GM19043 (cell line): Measurements from ENCODE around the gene NELFB.

ENCODE experiments used
- ATAC-seq: cut with Tn5 transposase; IDR thresholded peaks from one replicate; pipeline ENCODE4 v1.9.1; 2021; ENCODE audit warnings: low read depth; ENCODE audit not compliant: unreplicated experiment

NELFB gene

DNA sequence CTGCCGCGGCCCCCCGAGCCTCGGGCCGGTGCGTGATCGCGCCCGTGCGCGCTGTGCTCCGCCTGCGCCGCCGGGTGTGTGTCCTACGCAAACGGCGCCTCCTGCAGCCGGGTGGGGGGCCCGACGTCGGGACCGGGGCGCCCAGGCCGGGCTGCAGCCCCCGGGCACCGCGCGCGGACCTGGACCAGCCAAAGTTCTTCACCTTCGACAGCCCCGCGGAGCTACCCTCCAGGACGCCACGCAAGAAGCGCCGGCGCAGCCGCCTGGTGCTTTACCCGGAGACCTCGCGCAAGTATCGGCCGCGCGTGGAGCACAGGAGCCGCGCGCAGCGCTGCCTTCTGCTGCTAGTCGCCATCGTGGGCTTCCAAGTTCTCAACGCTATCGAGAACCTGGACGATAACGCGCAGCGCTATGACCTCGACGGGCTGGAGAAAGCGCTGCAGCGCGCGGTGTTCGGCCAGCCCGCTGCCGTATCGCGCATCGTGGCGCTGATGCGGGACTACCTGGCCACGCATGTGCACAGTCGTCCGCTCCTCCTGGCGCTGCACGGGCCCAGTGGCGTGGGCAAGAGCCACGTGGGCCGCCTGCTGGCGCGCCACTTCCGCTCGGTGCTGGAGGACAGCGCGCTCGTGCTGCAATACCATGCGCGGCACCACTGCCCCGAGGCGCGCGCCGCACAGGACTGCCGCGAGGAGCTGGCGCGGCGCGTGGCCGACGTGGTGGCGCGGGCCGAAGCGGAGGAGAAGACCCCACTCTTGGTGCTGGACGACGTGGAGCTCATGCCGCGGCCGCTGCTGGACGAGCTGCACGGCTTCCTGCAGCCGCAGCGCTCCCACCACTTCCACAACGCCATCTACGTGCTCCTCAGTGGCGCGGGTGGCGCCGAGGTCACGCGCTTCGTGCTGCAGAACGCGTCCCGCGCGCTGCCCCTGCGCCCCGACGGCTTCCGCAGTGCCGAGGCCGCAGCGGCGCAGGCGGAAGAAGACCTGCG, 23.9 kb downstream of the NELFB start:
- no peak for ATAC-seq

DNA sequence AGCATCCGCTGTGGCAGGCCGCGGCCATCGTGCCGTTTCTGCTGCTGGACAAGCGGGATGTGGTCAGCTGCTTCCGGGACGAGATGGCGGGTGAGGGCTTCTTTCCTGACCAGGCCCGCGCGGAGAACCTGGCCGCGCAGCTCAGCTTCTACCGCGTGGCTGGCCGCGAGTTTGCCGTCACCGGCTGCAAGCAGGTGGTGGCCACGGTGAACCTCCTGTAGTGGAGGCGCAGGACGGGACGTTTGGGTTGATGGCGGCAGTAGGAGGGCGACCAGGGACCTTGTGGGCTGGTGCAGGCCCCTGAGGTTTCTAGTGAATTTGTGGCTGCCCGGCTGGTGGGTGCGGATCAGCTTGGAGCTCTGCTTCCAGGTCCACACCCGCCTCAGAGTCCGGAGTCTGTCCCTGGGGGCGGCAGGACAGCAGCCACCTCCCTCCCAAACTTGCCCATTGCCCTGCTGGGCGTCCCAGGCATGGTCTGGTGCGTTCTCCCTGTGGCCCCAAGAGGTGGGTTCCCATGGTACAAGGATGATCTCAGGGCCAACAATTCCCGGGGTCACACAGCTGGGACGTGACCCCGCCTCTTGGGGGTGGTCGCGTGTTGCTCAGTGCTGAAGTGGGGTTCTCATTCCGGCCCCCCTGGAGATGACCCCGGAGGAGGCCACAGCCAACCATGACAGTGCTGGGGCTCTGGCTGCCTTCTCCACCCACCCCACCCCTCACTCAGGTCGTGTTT, 24.8 kb downstream of the NELFB start:
- ATAC-seq = no peak

DNA sequence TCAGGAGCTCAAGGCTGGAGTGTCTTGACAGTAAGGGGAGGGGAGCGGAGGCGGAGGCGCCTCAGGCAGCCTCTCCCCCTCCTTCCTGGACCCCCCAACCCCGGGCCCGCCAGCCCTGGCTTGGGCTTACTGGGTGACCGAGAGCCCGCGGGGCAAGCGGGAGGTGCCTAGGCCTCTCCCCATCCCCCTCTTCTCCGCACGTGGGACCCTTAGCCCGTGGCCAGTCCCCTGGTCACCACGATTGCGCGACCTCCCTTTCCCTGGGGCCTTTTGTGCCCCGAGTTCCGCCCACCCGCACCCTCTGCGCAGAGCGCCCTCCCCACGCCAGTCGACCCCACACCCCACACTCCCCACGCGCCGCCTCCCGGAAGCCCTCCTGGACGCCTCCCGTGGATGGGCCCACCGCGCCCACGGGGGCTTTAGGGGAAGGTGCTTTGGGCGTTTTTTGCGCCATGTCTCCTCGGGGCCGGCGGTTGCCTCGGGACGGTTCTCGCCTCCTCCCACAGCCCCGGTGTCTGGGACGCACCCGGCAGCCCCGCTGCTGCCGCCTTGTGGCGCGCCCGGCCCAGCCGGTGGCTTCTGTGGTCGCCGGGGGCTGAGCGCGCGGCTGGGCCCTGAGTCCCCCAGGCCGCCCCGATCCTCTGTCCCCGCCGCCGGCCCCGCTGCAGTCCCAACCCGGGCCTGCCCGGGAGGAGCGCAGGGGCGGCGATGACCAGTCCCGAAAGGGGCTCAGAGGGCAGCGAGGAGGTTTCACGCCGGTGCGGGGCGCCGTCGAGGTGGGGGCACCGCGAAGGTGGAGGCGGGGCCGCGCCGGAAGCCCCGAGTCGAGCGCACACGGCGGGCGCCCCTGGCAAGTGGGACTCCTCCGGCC, 25.6 kb downstream of the NELFB start:
- no peak for ATAC-seq

DNA sequence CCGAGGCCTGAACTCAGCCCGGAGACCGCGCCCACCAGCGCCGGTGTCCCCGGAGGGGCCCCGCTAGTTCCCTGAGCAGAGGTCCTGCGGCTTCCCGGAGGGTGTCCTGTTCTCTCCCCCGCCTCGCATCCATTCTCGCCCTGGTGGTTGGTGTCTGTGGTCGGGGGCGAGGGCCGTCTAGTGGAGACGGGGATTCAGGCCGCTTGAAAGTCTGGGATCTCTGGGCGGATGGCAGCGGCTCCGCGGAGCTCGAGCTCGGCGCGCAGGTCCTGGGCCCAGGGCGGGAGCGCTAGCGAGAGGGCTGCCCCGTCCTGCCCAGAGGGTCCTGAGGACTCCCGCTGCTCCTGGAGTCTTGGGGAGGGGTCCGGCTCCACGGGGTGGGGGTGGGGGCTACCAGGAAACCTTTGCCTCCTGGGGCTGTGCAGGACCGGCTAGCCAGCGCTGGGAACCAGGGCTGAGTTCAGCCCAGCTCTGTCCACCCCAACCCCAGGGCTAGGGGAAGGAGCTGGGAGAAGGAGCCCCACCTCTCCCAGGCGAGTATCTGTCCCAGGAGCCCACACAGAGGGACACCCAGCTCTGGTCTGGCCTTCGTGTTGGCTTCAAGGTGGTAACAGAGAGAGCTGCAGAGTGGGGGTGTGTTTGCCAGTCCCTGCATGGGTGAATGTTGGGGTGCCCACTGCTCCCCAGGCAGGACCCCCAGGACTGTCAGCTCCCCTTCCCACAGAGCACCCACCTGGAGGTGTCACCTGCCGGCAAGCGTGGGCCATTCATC, 26.4 kb downstream of the NELFB start:
- no peak for ATAC-seq

DNA sequence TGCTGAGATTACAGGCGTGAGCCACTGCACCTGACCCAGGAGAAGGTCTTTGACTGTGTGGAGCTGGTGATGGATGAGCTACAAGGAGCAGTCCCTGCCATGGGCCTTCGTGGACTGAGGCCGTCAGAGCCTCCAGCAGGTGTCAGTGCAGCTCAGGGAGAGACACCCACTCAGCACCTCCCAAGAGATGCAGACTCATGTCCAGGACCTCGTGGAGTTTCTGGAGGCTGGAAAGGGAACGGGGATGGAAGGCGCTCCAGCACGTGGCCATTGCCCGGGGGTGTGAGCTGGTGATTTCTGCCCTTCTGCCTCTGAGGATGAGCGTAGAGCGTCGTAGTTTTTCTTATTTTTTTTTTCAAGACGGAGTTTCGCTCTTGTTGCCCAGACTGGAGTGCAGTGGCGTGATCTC, 31.9 kb downstream of the NELFB start:
- ATAC-seq = no peak

DNA sequence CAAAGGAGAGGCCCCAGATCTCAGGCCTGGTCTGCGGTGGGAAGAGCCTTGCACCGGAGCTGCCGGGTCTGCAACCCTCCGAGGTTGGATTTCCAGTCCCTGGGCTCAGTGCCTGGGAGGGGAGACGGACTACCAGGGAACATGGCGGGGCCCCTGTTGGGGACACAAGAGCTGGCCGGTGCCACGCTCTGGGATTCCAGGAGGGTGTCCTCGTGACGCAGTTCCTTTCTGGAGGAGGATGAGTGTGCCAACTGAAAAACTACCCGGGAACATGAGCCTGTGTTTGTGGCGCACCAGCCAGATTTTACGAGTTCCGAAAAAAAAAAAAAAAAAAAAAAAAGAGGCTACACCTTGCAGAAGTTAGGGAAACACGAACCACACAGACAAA, 38.0 kb downstream of the NELFB start:
- no peak for ATAC-seq

DNA sequence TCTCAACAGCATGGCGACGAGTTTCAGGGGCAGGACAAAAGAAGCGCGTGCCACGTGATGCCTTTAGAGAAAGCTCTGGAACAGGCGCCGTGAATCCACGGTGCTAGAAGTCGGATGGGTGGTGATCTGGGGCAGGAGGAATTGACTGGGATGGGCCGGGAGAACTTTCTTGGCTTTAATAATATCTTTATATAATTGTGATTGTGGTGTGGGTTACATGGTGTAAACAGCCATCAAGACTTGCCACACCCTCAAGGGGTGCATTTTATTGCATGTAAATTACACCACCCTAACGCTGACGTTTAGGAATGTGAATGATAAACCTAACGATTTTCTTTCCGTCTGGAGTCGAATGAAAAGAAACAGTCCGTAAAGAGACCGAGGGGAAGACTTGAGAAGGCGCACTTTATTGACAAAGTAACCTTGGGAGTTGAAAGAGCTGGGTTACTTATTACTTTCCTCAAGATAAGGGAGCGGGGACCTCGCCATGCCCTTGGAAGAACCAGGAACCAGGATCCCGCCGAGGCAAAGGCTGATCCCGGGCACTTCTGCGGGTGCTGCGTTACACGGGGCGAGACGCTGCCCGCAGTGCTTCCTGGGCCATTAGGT, 38.5 kb downstream of the NELFB start:
- ATAC-seq = no peak

DNA sequence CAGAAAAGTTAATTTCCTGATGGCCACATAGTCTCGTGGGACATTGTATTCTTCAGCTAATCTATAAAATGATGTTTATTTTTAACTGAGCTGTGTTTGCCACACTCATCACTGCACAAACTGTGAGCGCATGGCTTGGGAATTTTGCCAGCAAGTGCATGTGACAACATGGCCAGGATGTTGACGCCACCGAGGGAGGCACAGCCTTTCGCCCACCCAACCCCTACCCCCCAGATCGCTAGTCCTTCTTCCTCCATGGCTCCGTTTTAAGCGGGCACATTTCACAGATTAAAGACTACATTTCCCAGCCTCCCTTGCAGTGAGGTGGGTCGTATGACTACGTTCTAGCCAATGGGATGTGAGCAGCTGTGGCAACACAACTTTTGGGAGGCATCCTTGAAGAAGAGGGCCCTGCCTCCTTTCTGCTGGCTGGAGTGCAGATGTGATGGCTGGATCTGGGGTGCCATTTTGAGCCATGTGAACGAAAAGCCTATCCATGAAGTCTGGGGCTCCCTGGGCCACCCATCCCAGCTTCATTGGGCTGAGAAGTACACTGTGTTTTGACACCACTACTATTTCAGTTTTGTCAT, 39.1 kb downstream of the NELFB start:
- ATAC-seq = no peak

DNA sequence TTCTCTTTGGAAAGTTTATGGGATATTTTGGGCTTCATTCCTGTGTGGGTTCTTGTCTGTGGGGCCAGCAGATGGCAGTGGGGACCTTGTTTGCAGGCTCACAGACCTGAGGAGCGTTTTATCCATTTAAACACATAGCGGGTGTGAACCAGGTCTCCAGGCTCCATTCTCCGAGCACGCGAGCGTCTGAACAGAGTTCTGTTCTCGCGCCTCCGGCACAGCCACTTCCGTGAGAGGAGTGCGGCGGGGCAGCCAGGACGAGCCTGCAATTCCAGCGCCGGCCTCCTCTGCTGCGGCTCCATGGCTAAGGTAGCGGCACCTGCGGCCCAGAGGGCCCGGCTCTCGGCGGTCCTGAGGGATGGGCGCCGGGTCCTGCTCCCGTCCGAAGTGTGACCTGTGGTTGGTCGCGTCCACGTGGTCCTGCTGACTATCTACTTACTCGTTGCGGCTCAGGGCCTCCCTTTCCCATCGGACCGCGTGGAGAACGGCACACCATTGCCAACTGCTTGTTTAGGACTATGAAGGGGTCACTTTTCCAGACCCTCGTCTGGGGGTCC, 39.6 kb downstream of the NELFB start:
- ATAC-seq = no peak

DNA sequence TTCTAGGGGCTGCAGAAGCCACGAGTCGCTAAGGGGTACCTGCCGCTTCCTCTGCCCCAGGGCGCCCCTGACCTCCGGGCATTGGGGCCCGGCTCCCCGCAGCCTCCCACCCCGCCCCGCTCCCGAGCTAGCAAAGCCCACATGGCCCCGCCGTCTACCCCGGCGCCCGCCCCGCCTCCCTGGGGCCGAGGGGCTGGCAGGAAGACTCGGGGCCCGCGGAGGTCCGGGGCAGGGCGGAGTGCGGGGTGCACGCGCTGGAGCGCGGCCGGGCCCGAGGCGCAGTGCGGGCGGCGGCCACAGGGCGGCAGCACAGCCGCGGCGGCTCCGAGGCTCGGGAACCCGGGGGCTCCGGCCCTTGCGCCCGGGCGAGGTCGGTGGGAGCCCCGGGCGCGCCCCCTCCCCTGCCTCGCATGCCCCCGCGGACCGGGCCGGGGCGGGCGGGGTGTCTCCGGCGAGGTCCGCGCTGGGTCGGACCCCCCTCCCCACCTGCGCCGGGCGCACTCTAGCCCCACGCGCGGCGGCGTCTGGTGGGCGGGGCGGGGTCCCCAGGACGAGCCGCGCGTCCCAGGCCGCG, 40.2 kb downstream of the NELFB start:
- no peak for ATAC-seq

DNA sequence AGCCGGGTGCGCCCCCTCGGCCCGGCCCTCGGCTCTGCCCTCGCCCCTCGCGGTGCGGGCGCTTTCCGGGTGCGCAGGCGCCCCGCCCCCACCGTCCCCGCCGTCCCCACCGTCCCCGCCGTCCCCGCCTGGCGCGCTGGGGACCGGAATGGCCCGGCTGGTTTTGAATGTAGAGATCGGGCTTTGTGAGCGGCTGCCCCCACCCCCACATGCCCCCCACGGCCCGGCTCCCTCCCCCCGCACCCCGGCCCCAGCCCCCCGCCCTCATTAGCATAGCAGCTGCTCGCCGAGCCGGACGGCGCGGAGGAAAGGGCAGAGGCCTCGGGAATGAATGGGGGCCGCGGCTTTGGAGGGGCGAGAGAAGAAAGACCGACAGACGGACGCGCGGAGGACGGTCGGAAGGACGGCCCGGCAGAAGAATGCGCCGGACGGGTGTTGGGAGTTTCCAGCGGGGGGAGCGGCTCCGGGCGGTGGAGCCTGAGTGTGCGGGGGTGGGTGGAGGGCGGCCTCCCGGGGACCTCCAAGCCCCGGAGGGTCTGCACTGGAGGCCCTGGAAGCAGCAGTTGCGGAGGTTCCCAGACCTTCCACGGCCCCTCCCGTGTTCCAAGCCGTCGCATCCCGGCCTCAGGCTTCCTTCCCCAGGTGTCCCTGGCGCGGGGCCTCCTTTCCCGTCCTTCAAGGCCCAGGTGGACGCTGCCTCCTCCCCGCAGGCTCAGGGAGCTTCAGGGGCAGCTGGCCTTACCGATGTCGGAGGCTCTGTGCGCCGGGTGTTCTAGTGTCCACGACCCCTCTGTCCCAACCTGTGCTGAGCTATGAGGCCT, 40.9 kb downstream of the NELFB start:
- ATAC-seq = no peak

DNA sequence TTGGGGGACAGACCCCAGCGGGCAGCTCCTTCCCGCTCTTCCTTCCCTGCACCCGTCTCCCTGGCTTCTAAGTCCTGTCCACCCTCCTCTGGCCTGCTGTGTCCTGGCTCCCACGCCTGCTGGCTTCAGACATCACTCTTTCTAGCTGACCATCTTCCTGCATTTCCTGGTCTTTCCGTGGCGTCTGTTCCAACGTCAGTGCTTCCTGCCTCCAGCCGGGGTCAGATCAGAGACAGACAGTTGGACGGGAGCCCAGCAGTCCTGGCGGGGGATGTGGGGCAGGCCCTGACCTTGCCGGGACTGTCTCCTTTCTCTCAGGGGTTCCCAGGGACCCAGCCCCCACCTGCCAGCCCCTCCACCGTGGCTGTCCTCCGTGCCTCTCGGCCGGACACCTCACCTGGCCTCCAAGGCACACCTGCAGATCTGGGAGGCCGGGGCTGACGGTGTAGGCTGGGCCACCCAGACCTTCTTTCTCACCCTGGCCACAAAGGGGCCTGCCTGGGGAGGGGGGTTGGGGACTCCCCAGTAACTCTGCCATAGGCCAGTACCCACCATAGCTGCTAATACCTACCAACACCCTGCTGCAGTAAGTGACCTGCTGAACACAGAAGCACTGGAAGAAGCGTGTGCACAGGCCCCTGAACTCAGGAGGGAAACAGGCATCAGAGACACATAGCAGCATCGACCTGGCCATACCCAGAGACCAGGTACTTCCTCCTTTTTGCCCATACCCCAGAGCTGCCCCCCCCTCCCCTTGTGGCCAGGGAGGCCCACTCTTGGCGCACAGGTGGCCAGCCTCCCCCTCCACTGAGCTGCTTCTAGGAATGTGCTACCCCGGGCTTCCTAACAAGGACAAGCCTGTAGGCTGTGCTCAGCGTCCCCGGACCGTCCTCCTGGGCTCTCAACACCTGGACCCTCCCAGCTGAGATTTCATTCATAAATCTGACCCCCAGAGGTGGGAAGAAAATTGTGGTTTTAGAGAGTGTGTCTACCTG, 41.8 kb downstream of the NELFB start:
- no peak for ATAC-seq

DNA sequence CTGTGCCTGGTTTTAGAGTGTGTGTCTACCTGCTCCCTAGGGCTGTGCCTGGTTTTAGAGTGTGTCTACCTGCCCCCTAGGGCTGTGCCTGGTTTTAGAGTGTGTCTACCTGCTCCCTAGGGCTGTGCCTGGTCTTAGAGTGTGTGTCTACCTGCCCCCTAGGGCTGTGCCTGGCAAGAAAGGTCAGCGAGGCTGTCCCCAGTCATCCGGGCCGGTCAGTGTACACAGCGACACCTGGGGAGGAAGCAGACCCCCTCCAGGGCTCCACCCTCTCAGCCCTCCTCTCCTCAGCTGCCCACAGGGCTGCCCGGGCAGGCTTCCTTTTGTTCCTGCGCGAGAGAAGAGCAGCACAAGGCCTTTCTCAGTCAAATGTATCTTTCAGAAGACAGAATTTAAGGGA, 42.8 kb downstream of the NELFB start:
- no peak for ATAC-seq

DNA sequence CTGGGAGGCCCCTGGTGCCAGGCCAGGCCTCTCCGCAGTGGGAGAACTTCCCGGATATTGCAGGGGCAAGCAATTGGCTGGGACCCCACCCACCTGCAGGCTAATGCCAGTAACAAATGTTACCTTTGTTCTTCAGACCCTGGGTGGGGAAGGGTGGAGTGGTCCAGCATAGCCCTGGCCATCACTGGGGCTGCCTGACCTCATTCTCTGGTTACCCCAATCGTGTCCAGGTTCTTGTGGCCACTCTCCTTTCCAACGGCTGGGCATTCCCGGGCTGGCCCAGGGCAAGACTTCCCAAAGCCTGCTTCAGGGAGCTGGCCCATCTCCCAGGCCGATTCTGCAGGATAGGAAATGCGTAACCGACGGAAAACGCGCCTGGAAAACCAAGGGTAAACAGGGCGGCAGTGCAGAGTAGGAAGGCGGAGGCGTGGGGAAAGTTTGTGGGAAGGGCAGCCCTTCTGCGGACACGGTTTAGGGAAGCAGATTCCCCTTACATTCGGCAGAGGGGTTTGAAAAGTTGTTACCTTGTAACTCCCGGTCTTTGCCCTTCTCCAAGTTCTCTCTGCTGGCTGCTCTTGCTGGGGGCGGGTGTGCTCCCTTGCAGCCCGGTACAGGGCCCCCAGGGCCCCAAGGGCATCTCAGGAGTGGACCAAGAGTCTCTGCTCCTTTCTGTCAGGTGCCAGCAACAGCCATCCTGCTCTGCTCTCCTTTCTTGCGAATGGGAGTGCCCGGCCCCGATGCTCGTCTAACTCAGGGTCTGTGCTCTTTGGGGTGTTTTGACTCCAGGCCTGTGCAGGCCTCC, 43.5 kb downstream of the NELFB start:
- ATAC-seq = no peak

DNA sequence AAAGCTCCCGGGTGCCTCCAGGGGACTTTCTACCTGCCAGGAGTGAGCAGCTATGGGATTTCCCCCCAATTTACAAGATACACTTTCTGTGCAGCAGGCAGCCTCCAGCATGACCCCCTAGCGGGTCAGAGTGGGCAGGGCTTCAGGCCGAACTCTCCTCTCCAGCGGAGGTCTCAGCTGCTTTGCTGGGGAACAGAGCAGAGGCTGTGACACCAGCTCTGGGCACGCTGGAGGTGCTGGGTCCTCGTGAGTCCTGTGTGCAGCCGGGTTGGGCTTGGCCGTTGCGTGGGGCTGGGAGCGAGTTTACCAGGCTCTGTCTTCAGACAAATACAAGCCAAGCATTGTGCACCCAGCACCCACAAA, 44.1 kb downstream of the NELFB start:
- ATAC-seq = no peak

DNA sequence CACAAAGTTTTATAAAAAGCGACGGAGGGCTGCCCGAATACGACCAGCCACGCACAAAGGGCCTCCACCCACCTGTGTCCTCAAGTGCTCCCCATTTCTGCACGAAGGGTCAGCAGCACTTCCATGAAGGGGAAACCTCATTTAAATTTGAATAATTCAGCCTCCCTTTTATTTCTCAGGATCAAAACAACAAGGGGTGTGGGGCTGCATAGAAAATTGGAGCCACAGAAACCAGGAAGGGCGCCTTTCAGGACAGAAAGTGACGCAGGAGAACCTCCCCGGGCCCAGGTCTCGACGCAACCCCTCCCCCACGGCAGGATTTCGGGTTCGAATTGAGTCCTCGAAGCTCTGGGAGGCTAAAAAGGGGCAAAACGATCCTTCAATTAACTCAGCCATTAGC, 44.8 kb downstream of the NELFB start:
- ATAC-seq = no peak
